HG03565 (cell line): ENCODE data around the gene MYO5A.
"Not testable (repeated sequence)": the region's sequence is repeated elsewhere in the genome, so short reads cannot be mapped to it uniquely, and the experiment has no call there.

Source experiments
- ATAC-seq: cut with Tn5 transposase; IDR thresholded peaks from one replicate; pipeline ENCODE4 v1.9.1; 2021; ENCODE audit warnings: mild to moderate bottlenecking, moderate library complexity; ENCODE audit not compliant: unreplicated experiment

The MYO5A gene

GRCh38 chr15:52509500-52510245 is 19.0 kb downstream of the MYO5A start:
- no peak for ATAC-seq

- no peak for ATAC-seq
These were observed 22.1 kb downstream of the MYO5A start for GRCh38 chr15:52506549-52506948.

GRCh38 chr15:52505151-52505550 is 23.5 kb downstream of the MYO5A start:
- ATAC-seq, result no peak

GRCh38 chr15:52503788-52504496 is 24.7 kb downstream of the MYO5A start:
- ATAC-seq, result no peak

GRCh38 chr15:52502608-52503007 is 26.1 kb downstream of the MYO5A start:
- no peak for ATAC-seq

GRCh38 chr15:52499506-52499905 is 29.2 kb downstream of the MYO5A start:
- no peak for ATAC-seq

GRCh38 chr15:52498706-52499105 is 30.0 kb downstream of the MYO5A start:
- ATAC-seq, result no peak

- ATAC-seq, result no peak
These were observed 31.8 kb downstream of the MYO5A start for GRCh38 chr15:52496776-52497470.

- ATAC-seq, result no peak
These were observed 32.5 kb downstream of the MYO5A start for GRCh38 chr15:52496175-52496574.

GRCh38 chr15:52495125-52495524 is 33.6 kb downstream of the MYO5A start:
- no peak for ATAC-seq

GRCh38 chr15:52493968-52494367 is 34.7 kb downstream of the MYO5A start:
- ATAC-seq, result no peak

- no peak for ATAC-seq
These were observed 36.5 kb downstream of the MYO5A start for GRCh38 chr15:52492132-52492531.

- ATAC-seq, result no peak
These were observed 37.2 kb downstream of the MYO5A start for GRCh38 chr15:52491472-52491871.

- not testable (repeated sequence) for ATAC-seq
These were observed 39.2 kb downstream of the MYO5A start for GRCh38 chr15:52489430-52489829.

- ATAC-seq, result no peak
These were observed 39.9 kb downstream of the MYO5A start for GRCh38 chr15:52488830-52489229.

- no peak for ATAC-seq
These were observed 42.4 kb downstream of the MYO5A start for GRCh38 chr15:52486003-52486996.

GRCh38 chr15:52485290-52485689 is 43.4 kb downstream of the MYO5A start:
- no peak for ATAC-seq

GRCh38 chr15:52483707-52484106 is 45.0 kb downstream of the MYO5A start:
- ATAC-seq, result no peak

GRCh38 chr15:52481915-52482314 is 46.8 kb downstream of the MYO5A start:
- ATAC-seq, result peak; percentile 98

- ATAC-seq, result no peak
These were observed 47.7 kb downstream of the MYO5A start for GRCh38 chr15:52480990-52481389.

- no peak for ATAC-seq
These were observed 62.0 kb downstream of the MYO5A start for GRCh38 chr15:52466716-52467115.
